NCI-H748 treated with DMSO at 0.1 percent for 48 hours (cell line): ENCODE measurements around the gene ZNF273.
"Not testable (repeated sequence)": the region's sequence is repeated elsewhere in the genome, so short reads cannot be mapped to it uniquely, and the experiment has no call there.

ENCODE experiments used
- DNase-seq: peaks from one replicate; lab custom pipeline; 2025; lab: John Stamatoyannopoulos, UW

The ZNF273 gene

DNA sequence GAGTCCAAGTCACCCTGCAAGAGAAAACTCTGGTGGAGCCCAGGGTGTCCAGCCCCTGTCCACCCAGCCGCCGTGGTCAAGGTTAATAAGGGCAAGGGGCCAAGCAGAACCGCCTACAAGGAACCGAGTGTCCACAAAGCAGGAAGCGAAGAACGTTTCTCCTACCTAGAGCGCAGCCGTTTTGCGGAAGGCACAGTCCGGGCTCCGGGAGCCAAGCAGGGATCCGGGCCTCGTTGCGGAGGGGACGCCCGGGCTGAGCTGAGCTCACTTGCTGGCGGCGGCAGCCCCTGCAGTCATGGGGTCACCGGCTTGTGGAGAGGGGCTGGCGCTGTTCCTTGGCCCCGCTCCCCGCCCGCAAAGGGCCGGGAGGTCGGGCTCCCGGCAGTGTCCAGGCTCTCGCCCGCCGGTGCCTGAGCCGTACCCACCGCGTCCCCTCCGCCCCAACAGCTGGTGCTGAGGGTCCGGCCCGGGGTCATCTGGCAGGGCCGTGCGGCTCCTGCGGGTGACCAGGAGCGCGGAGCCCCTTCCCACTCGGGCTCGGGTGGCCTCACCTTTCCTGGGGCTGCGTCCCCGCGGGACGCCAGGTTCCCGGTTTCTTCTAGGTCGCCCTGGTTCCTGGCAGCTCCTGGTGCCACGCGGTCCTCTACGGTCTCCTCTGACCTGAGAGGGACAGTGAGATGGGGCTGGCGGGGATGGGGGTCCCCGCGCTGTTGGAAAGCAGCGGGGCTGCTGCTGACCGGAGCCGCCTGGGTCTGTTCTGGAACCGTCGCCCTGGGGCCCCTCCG, 14.0 kb upstream of the ZNF273 start:
- no peak for DNase-seq

DNA sequence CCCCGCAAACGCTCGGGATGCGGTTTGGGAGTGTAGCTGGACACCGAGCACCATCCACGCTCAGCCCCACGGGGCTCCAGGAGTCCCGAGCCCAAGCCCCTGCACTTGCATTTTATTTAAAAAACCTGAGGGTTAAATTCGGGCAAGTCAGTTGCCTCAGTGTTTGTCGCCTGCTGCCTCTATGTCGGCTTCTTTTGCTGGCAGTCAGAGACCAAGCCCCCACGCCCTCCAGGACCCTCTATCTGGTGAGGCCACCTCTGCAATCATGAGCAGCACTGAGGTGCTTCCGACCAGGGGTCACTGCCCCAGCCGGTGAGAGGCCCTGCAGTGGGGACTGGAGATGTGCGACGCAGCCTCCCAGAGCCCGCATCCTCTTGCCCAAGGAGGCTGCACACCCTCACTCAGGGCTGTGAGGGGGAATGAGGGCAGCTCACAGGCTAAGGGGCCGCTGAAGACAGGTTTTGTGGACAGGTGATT, 13.3 kb upstream of the ZNF273 start:
- DNase-seq, result no peak

DNA sequence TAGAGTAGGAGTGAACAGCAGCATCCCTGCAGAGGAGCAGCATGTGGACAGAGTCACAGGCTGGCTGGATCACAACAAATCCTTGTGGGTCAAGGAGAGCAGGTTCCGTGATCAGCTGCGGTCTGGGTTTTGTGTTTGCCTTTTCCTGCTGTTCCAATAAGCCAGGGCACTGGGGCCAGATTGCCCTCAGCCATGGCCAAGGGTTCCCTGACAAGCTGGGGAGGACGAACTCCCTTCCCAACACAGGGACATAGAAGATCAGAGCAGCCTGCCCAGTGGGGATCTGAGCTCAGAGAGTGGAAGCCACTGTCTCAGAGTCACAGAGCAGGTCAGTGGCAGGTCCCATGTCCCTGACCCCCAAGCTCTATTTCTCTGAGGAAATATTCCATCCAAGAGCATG, 12.8 kb upstream of the ZNF273 start:
- not testable (repeated sequence) for DNase-seq

DNA sequence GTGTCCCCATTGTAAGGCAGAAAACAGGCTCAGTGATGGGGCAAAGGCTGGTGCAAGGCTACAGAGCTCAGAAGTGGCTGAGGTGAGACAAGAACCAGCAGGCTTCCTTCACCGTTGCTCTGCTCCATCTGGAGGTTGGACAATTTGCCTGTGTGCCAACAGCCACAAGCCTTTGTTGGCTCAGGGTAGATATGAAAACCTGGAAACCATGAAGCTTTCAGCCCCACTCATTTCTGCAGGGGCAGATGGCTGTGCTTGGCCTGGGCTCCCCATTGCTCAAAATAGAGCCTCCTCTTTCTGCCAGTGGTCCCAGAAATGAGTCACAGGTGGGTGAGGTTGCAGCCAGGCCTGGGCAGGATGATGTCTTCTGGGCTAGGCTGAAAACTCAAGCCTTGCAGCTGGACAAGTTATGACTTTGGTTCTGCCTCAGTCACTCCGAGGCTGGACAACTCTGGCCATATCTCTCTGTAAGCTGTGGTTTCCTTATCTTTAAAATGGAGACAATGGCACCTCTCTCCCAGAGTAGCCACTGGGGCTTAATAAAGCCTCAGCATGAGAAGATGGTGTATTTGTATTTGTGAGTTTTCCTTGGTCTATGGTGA, 12.2 kb upstream of the ZNF273 start:
- no peak for DNase-seq

DNA sequence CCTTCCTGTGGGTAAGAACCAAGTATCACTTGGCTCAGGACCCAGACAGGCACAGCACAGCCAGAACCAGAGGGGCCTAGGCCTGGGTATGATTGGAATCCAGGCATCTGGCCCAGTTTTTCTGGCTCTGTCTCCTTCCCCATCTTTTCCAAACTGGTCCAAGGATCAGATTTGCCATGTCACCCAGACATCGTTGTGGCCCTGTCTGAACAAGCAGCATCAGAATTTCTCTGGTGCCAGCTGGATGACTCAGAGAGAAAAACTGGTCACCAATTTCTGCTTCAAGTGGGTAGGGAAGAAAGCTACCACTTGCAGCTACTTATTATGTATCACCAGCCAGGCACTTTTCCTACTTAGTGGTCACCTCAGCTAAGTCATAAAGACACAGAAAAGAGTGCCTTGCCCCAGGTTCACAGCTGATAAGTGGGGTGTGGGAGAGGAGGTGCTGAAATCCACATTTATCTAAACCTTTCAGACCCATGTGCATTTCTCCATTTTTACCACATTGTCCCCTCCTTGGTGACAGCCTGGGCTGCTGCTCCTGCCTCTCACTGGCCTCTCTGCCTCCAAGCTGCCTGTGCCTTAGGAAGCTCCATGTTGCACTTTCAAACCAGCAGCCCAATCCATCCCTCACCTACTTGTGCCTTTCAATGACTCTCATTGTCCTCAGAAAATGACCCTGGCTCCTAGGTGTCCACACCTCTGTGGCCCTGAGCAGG, 11.6 kb upstream of the ZNF273 start:
- DNase-seq, result not testable (repeated sequence)

DNA sequence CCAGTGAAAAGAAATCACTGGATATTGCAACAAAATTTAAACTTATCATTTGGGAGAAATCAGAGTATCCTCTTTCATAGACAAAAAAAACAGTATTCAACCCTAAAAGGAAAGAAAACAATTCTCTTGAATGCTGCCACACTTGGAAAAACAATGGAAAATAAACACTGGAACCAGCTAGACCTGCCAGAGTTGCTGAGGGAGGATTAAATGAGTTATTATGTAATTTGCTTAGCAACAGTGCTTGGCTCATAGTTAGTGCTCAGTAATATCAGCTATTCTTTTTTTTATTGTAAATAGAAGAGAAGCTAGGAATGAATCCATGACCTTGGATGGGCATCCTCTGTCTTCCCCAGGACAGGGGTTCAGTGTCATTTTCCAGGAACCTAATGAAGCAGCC, 11.0 kb upstream of the ZNF273 start:
- no peak for DNase-seq

DNA sequence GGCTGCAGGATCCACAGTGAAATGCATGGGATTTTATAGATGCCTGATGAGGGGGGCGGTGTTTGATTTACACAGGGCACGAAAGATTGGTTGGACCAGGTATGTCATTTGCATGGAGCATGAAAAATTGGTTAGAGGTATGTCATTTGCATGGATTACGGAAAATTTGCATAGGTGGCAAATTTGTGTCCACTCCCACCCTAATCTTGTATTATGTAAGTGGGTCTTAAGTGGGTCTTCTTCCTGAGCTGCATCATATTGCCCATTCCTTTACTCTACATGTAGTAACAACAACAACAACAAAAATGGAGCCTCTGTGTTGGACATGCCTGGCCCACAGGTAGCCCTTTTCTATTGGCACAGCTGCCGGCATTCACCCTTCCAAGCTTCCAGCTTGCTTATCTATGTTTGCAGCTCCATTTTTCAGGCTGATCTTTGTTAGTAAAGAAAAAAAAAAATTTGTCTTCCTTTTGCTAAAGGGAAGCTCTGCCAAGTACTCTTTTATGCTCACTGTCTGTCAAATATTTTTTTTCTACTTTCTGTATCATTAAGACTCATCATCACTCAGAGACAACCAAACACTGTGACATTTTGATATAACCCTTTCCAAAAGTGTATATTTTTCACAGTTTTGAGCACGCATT, 10.3 kb upstream of the ZNF273 start:
- no peak for DNase-seq

DNA sequence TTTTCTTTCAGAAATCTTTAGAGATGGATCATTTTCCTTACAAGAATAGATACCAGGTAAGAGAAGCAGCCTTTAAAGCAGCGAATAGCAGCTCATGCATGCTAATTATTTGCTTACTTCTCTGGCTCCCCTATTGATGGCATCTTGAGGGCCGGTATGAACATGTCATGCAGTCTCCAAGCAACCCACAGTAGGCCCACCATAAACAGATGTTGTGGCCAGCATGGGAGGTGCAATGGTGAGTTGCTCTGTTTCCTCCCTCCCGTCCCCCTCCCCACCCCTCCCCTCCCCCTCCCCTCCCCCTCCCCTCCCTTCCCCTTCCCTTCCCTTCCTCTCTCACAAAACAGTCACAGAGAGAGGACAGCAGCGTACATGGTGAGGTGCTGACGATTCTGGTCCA, 9.7 kb upstream of the ZNF273 start:
- DNase-seq, result no peak

DNA sequence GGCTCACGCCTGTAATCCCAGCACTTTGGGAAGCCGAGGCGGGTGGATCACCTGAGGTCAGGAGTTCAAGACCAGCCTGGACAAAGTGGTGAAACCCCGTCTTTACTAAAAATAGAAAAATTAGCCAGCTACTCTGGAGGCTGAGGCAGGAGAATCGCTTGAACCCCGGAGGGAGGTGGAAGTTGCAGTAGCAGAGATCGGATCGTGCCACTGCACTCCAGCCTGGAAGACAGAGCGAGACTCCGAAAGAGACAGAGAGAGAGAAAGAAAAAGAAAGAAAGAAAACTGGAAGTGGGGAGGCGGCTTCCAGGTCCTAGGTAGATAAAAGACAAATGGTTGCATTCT, 640 bp upstream of the ZNF273 start:
- not testable (repeated sequence) for DNase-seq

DNA sequence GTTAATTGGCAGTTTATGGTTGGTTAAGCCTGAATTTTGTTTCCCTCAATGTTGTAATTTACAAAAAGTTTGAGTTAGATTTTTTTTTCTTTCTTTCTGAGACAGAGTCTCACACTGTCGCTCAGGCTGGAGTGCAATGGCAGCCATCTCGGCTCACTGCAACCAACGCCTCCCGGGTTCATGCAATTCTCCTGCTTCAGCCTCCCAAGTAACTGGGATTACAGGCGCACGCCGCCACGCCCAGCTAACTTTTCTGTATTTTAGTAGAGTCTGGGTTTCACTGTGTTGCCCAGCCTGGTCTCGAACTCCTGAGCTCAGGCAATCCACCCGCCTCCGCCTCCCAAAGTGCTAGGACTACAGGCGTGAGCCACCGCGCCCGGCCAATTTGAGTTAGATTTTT, 935 bp downstream of the ZNF273 start:
- DNase-seq, result no peak

DNA sequence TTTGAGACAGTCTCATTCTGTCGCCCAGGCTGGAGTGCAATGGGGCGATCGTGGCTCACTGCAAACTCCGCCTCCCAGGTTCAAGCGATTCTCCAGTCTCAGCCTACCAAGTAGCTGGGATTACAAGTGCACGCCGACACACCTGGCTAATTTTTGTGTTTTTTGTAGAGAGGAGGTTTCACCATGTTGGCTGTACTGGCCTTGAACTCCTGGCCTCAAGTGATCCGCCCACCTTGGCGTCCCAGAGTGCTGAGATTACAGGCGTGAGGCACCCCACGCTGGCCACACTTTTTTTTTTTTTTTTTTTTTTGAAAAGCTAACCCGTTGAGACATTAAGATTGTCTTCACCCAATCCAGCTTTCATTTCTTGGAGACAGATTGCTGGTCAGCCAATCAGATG, 2.1 kb downstream of the ZNF273 start:
- DNase-seq, result no peak

DNA sequence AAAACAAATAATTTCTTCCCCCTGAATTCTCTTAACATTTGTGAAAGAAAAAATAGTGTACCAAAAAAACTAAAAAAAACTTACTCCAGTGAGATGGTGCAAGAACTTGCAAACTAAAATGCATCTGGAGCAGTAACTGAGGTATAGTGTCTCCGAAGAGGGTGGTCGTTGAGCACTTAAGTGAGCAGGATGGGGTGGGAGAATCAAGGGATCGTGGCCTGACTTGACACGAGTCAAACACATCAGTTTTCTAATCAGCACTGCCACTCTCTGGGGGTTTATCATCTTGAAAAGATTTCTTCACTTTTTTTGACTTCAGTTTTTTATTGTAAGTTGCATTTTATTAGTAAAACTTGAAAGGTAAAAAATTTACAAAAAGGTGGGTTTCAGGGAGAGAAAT, 2.5 kb downstream of the ZNF273 start:
- DNase-seq, result no peak

DNA sequence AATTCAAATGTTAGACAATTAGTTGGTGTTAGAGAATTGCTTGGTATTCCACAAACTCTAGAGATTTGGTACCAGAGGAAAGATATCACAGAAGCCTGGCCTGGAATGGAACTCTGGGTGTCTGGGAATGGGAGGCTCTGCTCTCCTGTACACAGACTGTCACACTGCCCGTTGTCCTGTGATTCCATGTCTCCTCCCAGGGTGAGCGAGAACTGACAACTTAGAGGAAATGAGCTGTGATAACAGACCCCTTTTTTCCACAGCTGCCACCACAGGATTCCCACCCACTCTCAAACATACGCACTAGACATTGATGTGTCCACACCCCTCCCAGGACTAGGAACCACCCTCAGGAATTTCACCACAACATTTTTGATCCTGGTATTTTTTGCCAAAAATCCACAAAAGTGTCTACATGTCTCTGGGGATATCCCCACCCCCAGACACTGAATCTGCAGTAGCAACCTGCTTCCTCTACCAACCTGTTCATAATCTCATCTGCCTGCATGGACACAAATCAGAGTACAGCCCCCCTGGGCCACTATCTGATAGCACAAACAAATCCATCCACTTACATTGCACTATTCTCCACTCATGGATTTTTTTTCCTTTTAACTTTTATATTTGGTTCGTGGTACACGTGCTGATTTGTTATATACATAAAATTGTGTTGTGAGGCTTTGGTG, 4.7 kb downstream of the ZNF273 start:
- DNase-seq, result no peak

DNA sequence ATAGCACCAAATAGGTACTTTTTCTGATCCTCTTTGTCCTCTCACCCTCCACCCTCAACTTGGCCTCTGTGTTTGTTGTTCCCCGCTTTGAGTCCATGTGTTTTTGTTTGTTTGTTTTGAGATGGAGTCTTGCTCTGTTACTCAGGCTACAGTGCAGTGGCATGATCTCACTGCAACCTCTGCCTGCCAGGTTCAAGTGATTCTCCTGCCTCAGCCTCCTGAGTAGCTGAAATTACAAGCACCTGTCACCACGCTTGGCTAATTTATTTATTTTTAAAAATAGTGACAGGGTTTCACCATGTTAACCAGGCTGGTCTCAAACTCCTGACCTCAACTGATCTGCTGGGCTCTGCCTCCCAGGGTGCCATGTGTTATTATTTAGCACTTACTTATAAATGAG, 5.3 kb downstream of the ZNF273 start:
- DNase-seq, result no peak

DNA sequence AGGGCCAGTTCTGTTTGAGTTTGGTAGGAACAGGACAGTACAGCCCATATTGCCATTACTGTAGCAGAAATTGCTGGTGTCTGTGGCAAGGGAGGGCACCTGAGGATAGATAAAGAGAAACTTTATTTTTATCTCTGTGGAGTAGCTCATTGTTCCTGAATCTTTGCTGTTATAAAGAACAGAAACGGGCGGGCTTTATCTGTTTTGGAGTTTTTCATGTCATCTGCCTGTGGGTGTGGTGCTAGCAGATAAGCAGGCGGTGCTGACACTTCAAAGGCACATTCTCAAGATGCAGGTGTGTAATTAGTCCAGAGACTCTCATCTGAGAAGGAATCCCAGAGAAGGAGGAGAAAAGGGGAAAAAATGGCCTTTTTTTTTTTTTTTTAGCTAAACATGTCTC, 11.5 kb downstream of the ZNF273 start:
- DNase-seq, result no peak

DNA sequence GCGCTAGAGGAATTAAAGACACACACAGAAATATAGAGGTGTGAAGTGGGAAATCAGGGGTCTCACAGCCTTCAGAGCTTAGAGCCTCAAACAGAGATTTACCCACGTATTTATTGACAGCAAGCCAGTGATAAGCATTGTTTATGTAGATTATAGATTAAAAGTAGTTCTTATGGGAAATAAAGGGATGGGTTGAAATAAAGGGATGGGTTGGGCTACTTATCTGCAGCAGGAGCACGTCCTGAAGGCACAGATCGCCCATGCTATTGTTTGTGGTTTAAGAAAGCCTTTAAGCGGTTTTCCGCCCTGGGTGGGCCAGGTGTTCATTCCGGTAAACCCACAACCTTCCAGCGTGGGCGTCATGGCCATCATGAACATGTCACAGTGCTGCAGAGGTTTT, 12.2 kb downstream of the ZNF273 start:
- not testable (repeated sequence) for DNase-seq

DNA sequence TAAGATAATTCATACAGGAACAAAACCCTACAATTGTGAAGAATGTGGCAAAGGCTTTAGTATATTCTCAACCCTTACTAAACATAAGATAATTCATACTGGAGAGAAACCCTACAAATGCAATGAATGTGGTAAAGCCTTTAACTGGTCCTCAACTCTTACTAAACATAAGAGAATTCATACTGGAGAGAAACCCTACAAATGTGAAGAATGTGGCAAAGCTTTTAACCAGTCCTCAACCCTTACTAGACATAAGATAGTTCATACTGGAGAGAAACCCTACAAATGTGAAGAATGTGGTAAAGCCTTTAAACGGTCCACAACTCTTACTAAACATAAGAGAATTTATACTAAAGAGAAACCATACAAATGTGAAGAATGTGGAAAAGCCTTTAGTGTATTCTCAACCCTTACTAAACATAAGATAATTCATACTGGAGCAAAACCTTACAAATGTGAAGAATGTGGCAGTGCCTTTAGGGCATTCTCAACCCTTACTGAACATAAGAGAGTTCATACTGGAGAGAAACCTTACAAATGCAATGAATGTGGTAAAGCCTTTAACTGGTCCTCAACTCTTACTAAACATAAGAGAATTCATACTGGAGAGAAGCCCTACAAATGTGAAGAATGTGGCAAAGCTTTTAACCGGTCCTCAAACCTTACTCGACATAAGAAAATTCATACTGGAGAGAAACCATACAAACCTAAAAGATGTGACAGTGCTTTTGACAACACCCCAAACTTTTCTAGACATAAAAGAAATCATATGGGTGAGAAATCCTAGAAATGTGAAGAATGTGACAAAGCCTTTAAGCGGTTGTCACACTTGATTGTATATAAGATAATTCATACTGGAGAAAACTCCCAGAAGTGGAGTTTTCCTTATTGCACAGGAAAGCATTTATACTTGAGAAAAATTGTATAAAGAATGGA, 25.4 kb downstream of the ZNF273 start:
- not testable (repeated sequence) for DNase-seq

DNA sequence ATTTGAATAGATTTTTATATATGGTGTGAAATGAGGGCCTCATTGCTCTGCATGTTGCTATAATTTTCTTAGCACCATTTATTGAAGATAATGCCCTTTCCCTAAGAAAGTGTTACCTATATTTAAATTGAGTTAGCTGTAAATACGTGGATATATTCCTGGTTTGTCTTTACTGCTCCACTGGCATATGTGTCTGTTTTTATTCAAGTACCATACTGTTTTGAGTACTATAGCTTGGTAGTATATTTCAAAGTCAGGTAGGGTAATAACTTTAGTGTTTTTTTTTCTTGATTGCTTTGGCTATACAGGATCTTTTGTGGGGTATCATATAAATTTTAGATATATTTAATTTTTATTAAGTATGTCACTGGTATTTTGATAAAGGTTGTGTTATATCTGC, 31.4 kb downstream of the ZNF273 start:
- no peak for DNase-seq

DNA sequence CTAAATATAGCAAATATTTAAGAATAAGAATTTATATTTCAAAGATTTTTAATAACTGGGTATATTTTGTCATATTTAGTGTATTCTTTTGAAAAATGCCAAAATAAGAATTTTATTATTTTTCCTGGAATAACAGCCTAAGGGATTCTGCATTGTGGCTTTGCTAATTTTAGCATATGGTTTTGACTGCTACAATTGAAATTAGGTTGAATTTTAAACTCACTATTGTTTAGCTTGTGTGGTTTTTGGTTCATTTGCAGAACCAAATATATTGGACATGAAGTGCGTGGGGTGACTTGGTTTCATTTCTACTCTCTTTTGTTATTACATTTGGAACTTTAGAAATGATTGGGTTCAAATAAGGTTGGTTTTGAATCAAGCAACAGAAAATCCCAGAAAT, 35.5 kb downstream of the ZNF273 start:
- no peak for DNase-seq

DNA sequence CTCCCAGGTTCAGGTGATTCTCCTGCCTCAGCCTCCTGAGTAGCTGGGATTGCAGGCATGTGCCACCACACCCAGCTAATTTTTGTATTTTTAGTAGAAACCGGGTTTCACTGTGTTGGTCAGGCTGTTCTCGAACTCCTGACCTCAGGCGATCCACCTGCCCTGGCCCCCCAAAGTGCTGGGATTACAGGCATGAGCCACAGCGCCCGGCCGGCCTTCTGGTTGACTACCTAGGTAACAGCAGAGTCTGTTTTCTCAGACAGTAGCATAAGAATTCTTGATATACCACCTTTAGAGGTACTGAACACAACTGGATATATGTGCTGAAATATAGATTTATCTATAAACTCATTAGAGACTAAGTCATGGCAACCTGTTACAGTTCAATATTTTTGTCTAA, 36.9 kb downstream of the ZNF273 start:
- DNase-seq, result not testable (repeated sequence)
